ENCODE results near the gene PIK3CB.

- no peak for TF ChIP-seq TAF1 (conservative IDR thresholded peaks at IDR 0.05)
- TF ChIP-seq CTCF (IDR thresholded peaks at IDR 0.05; ENCODE audit: low read depth, low read length, missing input control): no peak
- TF ChIP-seq SP1 (IDR thresholded peaks at IDR 0.05): no peak
- no peak for TF ChIP-seq JUND (IDR thresholded peaks at IDR 0.05)
- no peak for TF ChIP-seq MAX (IDR thresholded peaks at IDR 0.05)
- no peak for TF ChIP-seq ZBTB33 (IDR thresholded peaks at IDR 0.05)
- no peak for TF ChIP-seq EGR1 (IDR thresholded peaks at IDR 0.05; ENCODE audit: low read depth in 2 of 2)
- TF ChIP-seq GABPA (IDR thresholded peaks at IDR 0.05 in 1 of 2, conservative IDR thresholded peaks at IDR 0.05 in 1 of 2): no peak
- TF ChIP-seq YY1 (IDR thresholded peaks at IDR 0.05): no peak
Measured at GRCh38 chr3:138768946-138769345, 65.8 kb downstream of the PIK3CB start.

All from liver (tissue), 3 donors.